Body of pancreas (tissue), 4 donors: ENCODE data around the gene OST4.

ENCODE experiments used
- CTCF ChIP-seq, 7 experiments: fragments of 450-650 bp in 4 of 7; fragments of 200-600 bp in 3 of 7; sonication (generic) in 3 of 7; IDR thresholded peaks; one replicate each; pipeline ENCODE4 v1.5.1; 2016 to 2019; ENCODE audit warnings: antibody characterized with exemption in 7 of 7
- POLR2A ChIP-seq, 3 donors: fragments of 450-650 bp; IDR thresholded peaks; one replicate each; pipeline ENCODE4 v1.6.1; 2016; ENCODE audit warnings: antibody characterized with exemption in 3 of 3, mild to moderate bottlenecking in 2 of 3

- TF ChIP-seq CTCF (IDR thresholded peaks at IDR 0.05) = peak in 2 of 7 experiments; percentile 22 to 37
- no peak for TF ChIP-seq POLR2A (IDR thresholded peaks at IDR 0.05)
Measured at GRCh38 chr2:27085062-27085672, 13.7 kb upstream of the OST4 start.
